ENCODE data around the gene STAG1. TPM values are rescaled to one million over a fixed set of nuclear protein-coding genes. Genes with fewer than 3 reads are reported as not detected.
"Not testable (repeated sequence)": the region's sequence is repeated elsewhere in the genome, so short reads cannot be mapped to it uniquely, and the experiment has no call there.

STAG1 gene
- total RNA-seq, 1 experiment from 2014 or later, result 34.6 TPM

- H3K4me2 ChIP-seq (ENCODE audit: insufficient read depth, insufficient read length, low read length), result no peak overlapping the region
- no peak overlapping the region for H3K56ac ChIP-seq (ENCODE audit: insufficient read length, low read depth, low read length)
- H2AFZ ChIP-seq (ENCODE audit: low read length), result no peak overlapping the region
- H3K23me2 ChIP-seq (ENCODE audit: insufficient read length, low read depth, low read length, poor library complexity, severe bottlenecking), result no peaks in the 10 kb centered on the region
- no peak for TF ChIP-seq CTCF (conservative IDR thresholded peaks at IDR 0.05)
- no peaks in the 10 kb centered on the region for H3K27me3 ChIP-seq (ENCODE audit: insufficient read depth, low read length)
- no peak overlapping the region for H2BK120ac ChIP-seq (ENCODE audit: low read depth, low read length, poor library complexity, severe bottlenecking)
- no peaks in the 10 kb centered on the region for H3K79me2 ChIP-seq (ENCODE audit: insufficient read depth, low read length)
- H3K27ac ChIP-seq (ENCODE audit: insufficient read length, low read depth, low read length), result no peak overlapping the region
- Mint-ChIP-seq H3K4me1 (no peaks in the 10 kb centered on the region), H3K27me3 (ENCODE audit: low read depth) (no peaks in the 10 kb centered on the region), H3K36me3 (ENCODE audit: insufficient read depth in 1 of 3, low read depth in 3 of 3) (peaks cover 9 to 19% (median 9%) of the 10 kb centered on the region in 3 experiments; a peak in 6 of 7 replicates), H3K27ac (no peak overlapping the region), H3K4me3 (no peak overlapping the region), H3K9me3 (peaks cover 3% of the 10 kb centered on the region in 2 experiments; a peak in 3 of 5 replicates)
- no peak overlapping the region for H3K4ac ChIP-seq (ENCODE audit: low read depth, low read length)
- no CpG with 5 or more reads among the region's 2 CpGs for WGBS (ENCODE audit: extremely low coverage, insufficient read length, low lambda C conversion rate)
- no peak overlapping the region for H2BK15ac ChIP-seq (ENCODE audit: low read depth, low read length)
- H4K20me1 ChIP-seq (ENCODE audit: control insufficient read depth, insufficient read depth, insufficient read length), result no peaks in the 10 kb centered on the region
- no peaks in the 10 kb centered on the region for H3K9me3 ChIP-seq (ENCODE audit: control insufficient read depth, low read depth, low read length)
- H3K4me1 ChIP-seq (ENCODE audit: insufficient read depth, low read length), result no peaks in the 10 kb centered on the region
- H3T11ph ChIP-seq (ENCODE audit: low read length), result no peak overlapping the region
- no peak overlapping the region for H3K23ac ChIP-seq (ENCODE audit: insufficient read length, low read depth, low read length)
- H2BK5ac ChIP-seq (ENCODE audit: insufficient read length, low read length), result no peak overlapping the region
- no peak overlapping the region for H3K9ac ChIP-seq (ENCODE audit: extremely low read depth, insufficient read length, low read length)
- no peaks in the 10 kb centered on the region for H3K79me1 ChIP-seq (ENCODE audit: insufficient read depth, low read depth, low read length, poor library complexity, severe bottlenecking)
- no peak overlapping the region for H2BK12ac ChIP-seq (ENCODE audit: insufficient read length, low read depth, low read length)
- H3K14ac ChIP-seq (ENCODE audit: insufficient read depth, low read length), result no peak overlapping the region
- H4K5ac ChIP-seq (ENCODE audit: insufficient read length, low read depth, low read length), result no peak overlapping the region
- no peak overlapping the region for H2AK5ac ChIP-seq (ENCODE audit: insufficient read length, low read length)
- H3K18ac ChIP-seq (ENCODE audit: insufficient read length, low read depth, low read length), result no peak overlapping the region
- H2BK20ac ChIP-seq (ENCODE audit: low read depth, low read length, poor library complexity, severe bottlenecking), result no peak overlapping the region
- no peak overlapping the region for H4K8ac ChIP-seq (replicated peaks; ENCODE audit: insufficient read length, low read depth, low read length)
- no peak overlapping the region for H4K91ac ChIP-seq (ENCODE audit: insufficient read length, low read depth, low read length)
- DNase-seq, result no peak
These were observed 374.7 kb downstream of the STAG1 start for GRCh38 chr3:136377508-136377907.

- not testable (repeated sequence) for H2BK20ac ChIP-seq (ENCODE audit: low read depth, low read length, poor library complexity, severe bottlenecking); H3K4ac ChIP-seq (ENCODE audit: low read depth, low read length); H2AK5ac ChIP-seq (ENCODE audit: insufficient read length, low read length); H3K4me1 ChIP-seq (ENCODE audit: insufficient read depth, low read length); DNase-seq; H2BK15ac ChIP-seq (ENCODE audit: low read depth, low read length); H3K56ac ChIP-seq (ENCODE audit: insufficient read length, low read depth, low read length); H3K18ac ChIP-seq (ENCODE audit: insufficient read length, low read depth, low read length); H4K5ac ChIP-seq (ENCODE audit: insufficient read length, low read depth, low read length); H3K4me1 Mint-ChIP-seq; H3K27ac ChIP-seq (ENCODE audit: insufficient read length, low read depth, low read length); H3K23ac ChIP-seq (ENCODE audit: insufficient read length, low read depth, low read length); H2BK5ac ChIP-seq (ENCODE audit: insufficient read length, low read length); H3K4me3 Mint-ChIP-seq; H3K9me3 Mint-ChIP-seq; H3K9ac ChIP-seq (ENCODE audit: extremely low read depth, insufficient read length, low read length); H2BK120ac ChIP-seq (ENCODE audit: low read depth, low read length, poor library complexity, severe bottlenecking); H4K20me1 ChIP-seq (ENCODE audit: control insufficient read depth, insufficient read depth, insufficient read length); H3K27me3 ChIP-seq (ENCODE audit: insufficient read depth, low read length); H4K8ac ChIP-seq (replicated peaks; ENCODE audit: insufficient read length, low read depth, low read length); H4K91ac ChIP-seq (ENCODE audit: insufficient read length, low read depth, low read length); H3K79me1 ChIP-seq (ENCODE audit: insufficient read depth, low read depth, low read length, poor library complexity, severe bottlenecking); H2BK12ac ChIP-seq (ENCODE audit: insufficient read length, low read depth, low read length); H3K14ac ChIP-seq (ENCODE audit: insufficient read depth, low read length); H3K4me2 ChIP-seq (ENCODE audit: insufficient read depth, insufficient read length, low read length); H3K9me3 ChIP-seq (ENCODE audit: control insufficient read depth, low read depth, low read length); H3K79me2 ChIP-seq (ENCODE audit: insufficient read depth, low read length); H2AFZ ChIP-seq (ENCODE audit: low read length); H3T11ph ChIP-seq (ENCODE audit: low read length); H3K27ac Mint-ChIP-seq; H3K27me3 Mint-ChIP-seq (ENCODE audit: low read depth); H3K23me2 ChIP-seq (ENCODE audit: insufficient read length, low read depth, low read length, poor library complexity, severe bottlenecking)
- H3K36me3 Mint-ChIP-seq (ENCODE audit: insufficient read depth in 1 of 3, low read depth in 3 of 3), result peaks cover 12 to 25% (median 14%) of the 10 kb centered on the region in 3 experiments
- WGBS (ENCODE audit: extremely low coverage, insufficient read length, low lambda C conversion rate), result no CpG with 5 or more reads among the region's 5 CpGs
These were observed 376.4 kb downstream of the STAG1 start for GRCh38 chr3:136375800-136376199.

Measured in H9 (cell line).